ENCODE measurements around the gene OGA.

The OGA gene

DNA sequence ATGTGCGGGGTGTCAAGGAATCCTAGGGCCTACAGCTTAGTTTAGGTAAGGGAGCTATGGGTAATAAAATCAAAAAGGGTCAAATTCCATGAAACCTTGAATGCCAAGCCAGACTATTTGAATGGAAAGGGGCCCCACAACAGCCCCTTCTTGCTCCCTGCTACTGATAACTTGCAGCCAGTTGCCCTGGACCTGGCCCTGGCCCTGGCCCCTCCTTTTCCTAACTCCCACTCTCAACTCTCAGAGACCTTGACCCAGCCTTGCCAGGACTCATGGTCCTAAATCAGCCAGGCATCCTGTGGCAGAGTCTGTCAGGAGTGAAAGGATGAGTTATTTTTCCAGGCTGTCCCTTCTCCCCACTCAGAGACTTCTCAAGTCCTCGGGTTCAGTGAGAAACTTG lies 19.5 kb upstream of the OGA start:
- DNase-seq (ENCODE audit: low spot score), result no peak
- no peak for FAIRE-seq

DNA sequence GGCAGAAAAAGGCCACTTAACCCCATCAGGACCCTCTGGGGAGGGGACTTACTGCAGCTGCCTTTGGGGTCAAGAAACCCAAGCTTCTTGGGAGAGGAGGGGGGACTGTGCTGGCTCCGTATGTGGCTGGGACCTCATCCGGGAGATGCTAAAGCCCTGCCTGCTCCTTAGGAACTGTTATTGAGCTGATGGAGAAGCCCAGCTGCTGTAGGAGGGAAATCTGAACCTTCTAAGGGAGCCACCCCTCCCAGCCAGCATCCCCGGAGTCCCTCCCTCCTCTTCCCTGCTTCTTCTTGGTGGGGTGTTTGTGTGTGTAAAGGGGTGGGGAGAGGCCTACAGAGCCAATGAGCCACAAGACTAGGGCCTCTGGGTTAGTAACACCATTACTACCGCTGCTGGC lies 17.1 kb upstream of the OGA start:
- FAIRE-seq (no peak), DNase-seq (ENCODE audit: low spot score) (no peak)

- no peak for FAIRE-seq
Measured at GRCh38 chr10:101834341-101834740, 16.1 kb upstream of the OGA start.

GRCh38 chr10:101833466-101833865 lies 15.2 kb upstream of the OGA start:
- FAIRE-seq (no peak), DNase-seq (ENCODE audit: low spot score) (no peak)

More at GRCh38 chr10:101834341-101834740, 16.1 kb upstream of the OGA start:
- no peak for DNase-seq (ENCODE audit: low spot score)

DNA sequence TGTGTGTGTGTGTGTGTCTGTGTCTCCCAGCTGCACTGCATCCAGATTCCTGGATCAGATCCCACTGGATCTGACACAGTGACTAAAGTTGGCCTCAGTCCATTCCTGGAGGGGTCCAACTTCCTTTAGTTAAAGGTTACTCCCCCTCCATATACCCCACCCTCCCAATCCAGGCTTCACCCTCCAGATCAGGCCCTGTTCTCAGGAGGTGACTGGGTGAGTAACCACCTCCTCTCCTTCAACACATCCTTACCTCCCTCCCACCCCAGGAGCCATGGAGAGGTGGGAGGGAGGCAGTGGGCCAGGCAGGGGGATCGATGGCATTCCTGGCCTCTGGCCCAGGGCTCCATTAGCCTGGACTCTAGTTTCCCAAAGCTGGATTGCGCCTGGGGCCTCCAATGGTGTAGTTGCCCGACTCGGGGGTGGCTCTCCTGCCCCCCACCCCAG lies 14.1 kb upstream of the OGA start:
- DNase-seq (ENCODE audit: low spot score) (no peak), FAIRE-seq (no peak)

DNA sequence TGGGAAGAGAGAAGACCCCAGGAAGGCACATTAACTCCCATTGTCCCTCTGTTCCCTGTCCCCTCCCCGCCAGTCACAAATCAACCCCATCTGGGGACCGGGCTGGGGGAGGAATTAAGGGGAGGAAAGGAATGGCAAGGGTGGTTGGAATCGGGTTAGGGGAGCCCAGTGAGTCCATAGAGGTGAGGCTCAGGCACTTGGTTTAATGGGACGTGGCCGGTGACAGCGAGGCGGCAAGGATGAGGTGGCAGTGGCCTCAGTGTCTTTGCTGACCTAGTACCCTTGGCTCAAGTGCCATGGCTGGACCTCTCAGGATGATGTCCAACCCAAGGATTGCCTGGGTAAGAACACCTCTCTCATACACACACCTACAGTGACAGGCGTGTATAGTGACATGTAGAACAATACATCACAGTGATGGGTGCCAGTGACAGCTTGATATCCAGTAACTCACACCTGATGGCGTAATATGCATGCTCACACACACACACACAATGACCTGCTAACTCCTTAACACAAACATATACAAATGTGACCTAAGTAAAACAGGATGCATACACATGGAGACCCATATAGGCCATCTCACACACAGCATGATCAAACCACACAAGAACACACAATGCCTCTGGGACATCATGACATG lies 13.0 kb upstream of the OGA start:
- FAIRE-seq (no peak), DNase-seq (ENCODE audit: low spot score) (no peak)

DNA sequence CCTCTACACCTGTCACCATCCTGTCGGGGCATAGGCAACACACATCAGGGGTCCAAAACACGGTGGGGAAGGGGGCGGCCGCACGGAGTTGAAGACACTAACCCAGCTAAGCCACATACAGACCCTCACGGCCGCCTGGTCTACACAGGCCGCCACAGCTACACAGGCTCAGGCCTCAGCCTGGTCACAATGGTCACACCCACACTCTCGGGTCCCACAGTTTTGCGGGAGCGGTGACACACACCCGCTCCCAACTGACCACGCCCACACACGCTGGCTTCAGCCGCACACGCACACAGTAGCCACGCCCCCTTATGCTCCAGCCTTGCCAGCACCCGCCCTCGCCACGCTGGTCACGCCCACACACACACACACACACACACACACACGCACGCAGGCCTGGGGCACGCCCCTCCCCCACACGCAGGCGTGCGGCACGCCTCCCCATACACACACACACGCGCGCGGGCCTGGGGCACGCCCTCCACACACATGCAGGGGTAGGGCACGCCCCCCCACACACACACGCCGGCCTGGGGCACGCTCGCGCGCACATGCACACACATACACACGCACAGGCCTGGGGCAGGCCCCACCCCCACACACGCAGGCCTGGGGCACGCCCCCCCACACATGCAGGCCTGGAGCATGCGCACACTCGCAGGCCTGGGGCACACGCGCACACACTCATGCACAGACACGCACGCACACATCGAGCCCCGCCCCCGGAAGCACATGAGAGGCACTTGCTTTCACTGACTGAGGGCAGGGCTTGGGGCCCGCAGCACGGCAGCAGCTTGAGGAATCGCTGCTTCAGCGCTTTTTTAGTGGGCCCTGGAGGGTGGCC lies 12.3 kb upstream of the OGA start:
- DNase-seq (ENCODE audit: low spot score), result peak; percentile 50
- FAIRE-seq, result no peak

DNA sequence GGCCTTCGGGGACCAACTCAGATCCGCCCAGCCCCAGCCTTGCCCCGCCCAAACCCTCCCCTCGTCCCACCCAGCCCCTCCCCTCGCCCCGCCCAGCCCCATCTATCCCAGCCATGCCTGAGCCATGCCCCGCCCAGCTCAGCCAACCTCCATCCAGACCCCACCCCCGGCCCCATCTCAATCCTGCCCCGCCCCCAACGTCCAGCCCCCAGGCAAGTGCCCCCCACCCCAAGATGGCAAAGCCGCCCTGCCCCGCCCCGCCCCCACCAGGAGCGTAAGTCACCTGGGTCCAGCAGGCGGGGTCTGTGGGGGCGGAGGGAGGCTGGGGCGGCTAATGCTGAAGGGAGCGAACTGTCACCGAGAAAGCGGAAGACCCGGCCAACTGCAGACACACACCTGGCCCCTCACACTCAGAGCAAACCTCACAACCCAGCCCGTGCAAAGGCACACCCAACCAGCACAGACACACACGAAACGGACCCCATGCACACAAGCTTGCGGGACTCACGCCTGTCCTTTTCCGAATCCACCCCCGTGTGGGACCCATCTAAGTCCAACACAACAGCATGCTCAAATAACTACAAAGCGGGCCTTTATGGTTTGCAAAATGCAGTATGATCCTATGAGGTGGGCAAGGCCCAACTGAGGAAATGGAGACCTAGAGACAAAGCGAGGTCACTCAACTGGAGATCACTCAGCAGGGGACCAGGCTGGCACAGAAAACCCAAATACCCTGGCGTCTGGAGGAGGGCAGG lies 11.5 kb upstream of the OGA start:
- DNase-seq (ENCODE audit: low spot score) (no peak), FAIRE-seq (no peak)

- FAIRE-seq, result no peak
- no peak for DNase-seq (ENCODE audit: low spot score)
Measured at GRCh38 chr10:101828766-101829551, 10.7 kb upstream of the OGA start.

- FAIRE-seq, result no peak
- DNase-seq (ENCODE audit: low spot score), result no peak
Measured at GRCh38 chr10:101827919-101828600, 9.8 kb upstream of the OGA start.

DNA sequence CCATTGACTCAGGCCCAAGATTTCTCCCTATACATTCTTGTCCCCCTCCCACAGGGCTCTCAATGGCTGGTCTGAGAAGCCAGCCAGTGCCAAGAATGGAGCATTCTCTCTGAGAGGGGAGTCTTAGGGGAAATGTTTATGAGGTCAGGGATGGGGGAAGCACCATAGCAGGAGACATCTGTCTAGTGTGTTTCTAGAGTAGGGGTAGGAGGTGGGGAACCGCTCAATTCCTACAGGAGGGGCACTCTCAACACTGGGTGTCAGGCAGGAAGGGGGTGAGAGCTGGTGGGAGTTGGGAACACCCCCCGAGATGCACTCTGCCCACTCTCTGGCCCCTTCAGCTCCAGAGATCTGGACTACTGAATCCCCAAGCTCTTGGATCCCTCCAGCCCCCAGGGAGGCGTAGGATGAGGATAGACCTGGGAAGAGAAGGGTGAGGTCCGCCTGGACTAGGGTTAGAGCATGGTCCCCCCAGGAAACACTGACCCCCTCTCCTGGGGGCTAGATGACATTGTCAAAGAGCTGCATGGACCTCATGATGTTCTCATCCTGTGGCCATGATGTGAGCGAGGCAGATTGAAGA lies 8.7 kb upstream of the OGA start:
- no peak for DNase-seq (ENCODE audit: low spot score)
- FAIRE-seq, result no peak

DNA sequence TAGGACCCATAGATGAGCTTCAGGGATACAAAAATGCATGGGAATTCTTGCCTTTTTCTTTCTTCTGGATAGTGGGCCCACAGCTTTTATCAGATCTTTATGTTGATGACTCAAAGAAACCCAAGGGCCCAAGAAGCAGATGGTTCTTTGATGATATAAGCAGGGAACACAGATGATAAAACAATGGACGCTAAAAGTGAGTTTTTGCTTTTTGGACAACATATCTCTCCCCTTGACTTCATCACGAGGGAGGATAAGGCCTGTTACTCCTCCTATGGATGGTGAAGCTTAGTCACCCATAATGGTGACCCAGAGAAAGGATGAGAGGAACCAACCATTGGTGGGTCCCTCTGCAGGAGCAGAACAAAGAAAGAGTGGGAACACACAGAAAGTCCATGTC lies 6.5 kb upstream of the OGA start:
- DNase-seq (ENCODE audit: low spot score), result no peak
- no peak for FAIRE-seq

- no peak for FAIRE-seq
- DNase-seq (ENCODE audit: low spot score), result no peak
Measured at GRCh38 chr10:101818872-101819633, 809 bp upstream of the OGA start.

DNA sequence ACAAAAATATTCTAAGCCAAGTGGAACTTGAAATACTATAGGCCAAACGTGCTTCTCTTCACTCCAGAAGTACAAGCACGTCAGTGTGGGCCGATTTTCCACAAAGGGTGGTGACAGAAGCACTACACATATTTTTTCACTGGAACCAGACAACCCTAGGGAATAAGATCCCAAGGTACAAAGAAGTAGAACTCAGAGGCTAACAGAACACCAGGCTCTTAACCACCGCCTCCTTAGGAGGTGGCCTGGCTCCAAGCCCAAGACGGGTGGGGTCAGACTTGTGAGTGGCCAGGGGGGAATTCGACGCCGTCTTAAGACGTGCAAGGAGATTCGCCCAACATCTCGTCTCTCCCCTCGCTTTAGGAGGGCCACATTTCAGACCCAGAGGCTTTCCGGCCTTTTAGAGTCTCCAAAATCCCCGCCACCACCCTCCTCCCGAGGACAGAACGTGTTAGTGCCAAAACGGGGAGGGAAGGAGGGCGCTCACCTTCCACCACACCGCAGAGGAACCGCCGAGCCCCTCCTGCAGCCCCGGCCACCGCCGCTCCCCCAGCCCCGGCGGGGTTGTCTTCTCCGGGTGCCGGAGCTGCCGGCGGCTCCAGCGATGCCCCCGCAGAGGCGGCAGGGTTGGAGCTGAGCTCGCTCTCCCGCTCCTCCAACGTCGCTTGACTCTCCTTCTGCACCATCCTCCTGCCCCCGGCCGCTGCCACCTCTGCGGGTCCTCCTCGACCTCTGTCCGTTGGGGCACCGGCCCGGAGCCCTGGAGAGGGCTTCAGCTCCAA lies 716 bp downstream of the OGA start:
- FAIRE-seq (peak; percentile 74), DNase-seq (ENCODE audit: low spot score) (peak; percentile 82)

DNA sequence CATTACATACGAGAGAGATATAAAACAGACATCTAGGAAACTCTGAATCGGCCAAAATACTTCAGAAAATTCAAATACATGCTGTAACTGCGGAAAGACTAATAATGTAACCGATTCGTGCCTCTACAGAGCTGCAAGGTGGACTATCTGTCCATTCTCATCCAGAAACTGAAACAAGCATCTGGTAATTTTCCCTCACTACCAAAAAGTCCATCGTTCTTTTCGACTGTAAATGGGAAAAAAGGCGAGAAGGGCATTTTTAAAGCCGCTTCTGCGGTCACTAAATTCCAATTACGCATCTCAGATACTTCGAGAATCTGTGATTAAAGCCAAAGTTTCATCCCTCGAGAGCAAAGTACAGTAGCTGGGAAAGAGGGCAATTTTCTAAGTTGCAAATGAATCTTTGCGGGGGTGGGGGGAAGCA lies 1.3 kb downstream of the OGA start:
- FAIRE-seq, result no peak
- no peak for DNase-seq (ENCODE audit: low spot score)

GRCh38 chr10:101816376-101816775 lies 1.9 kb downstream of the OGA start:
- DNase-seq (ENCODE audit: low spot score) (no peak), FAIRE-seq (no peak)

GRCh38 chr10:101814466-101815071 lies 3.7 kb downstream of the OGA start:
- FAIRE-seq, result peak; percentile 64
- DNase-seq (ENCODE audit: low spot score), result peak; percentile 44

- DNase-seq (ENCODE audit: low spot score) (no peak), FAIRE-seq (no peak)
Measured at GRCh38 chr10:101812606-101813005, 5.6 kb downstream of the OGA start.
